Prostate gland (tissue), 2 donors: ENCODE measurements around the gene FRYL. TPM values are rescaled to one million over a fixed set of nuclear protein-coding genes. Genes with fewer than 3 reads are reported as not detected.
"Not testable (repeated sequence)": the region's sequence is repeated elsewhere in the genome, so short reads cannot be mapped to it uniquely, and the experiment has no call there.

ENCODE experiments used
- DNase-seq: peaks from one replicate; pipeline ENCODE4 v3.0.0-alpha.2; 2019; ENCODE audit warnings: low spot score
- H3K27ac ChIP-seq, 2 donors: fragments of 200-600 bp; sonication (generic); 2 replicates each; pipeline ENCODE4 v1.5.1; 2017 to 2019
- H3K27me3 ChIP-seq: fragments of 200-600 bp; sonication (generic); replicated peaks from 2 replicates; pipeline ENCODE4 v1.5.1; 2019; ENCODE audit not compliant: insufficient read depth
- H3K36me3 ChIP-seq, 2 donors: fragments of 200-600 bp; sonication (generic); 1 replicate in 1 of 2; 2 replicates in 1 of 2; pipeline versions ENCODE4 v1.5.1 to v1.8.1; 2017 to 2019
- H3K4me1 ChIP-seq: fragments of 200-600 bp; sonication (generic); replicated peaks from 2 replicates; pipeline ENCODE4 v1.5.1; 2019
- H3K4me3 ChIP-seq, 2 donors: fragments of 200-600 bp; sonication (generic); 2 replicates each; pipeline ENCODE4 v1.5.1; 2017 to 2019
- H3K9me3 ChIP-seq: fragments of 200-600 bp; sonication (generic); 2 replicates; pipeline ENCODE4 v1.5.1; 2017
- POLR2A ChIP-seq: fragments of 450-650 bp; IDR thresholded peaks from one replicate; pipeline ENCODE4 v1.6.1; 2016; ENCODE audit warnings: antibody characterized with exemption, mild to moderate bottlenecking
- POLR2AphosphoS5 ChIP-seq: sonication (generic); formaldehyde crosslinking; IDR thresholded peaks from one replicate; pipeline ENCODE4 v1.6.1; 2017; ENCODE audit warnings: antibody characterized with exemption
- WGBS: methylation state at CpG from one replicate; pipeline ENCODE4 v1.1.5; 2018; 5-methylcytosine and 5-hydroxymethylcytosine counted together
- intact Hi-C: fragments of 100-400 bp; cut with DNase I; formaldehyde crosslinking; loops from one replicate; pipeline ENCODE4 v1.14.2; 2022
- total RNA-seq, 2 donors: library from RNA; depleted of rRNA; stranded (reverse); fragments of >200 nt; gene quantifications; one replicate each; pipeline ENCODE4 v1.1.0, GENCODE V29; 2016
- TF ChIP-seq, protein P1 (sequence below), 4 experiments: fragments of 200-600 bp in 2 of 4; fragments of 450-650 bp in 2 of 4; sonication (generic) in 2 of 4; IDR thresholded peaks; 1 replicate in 3 of 4; 2 replicates in 1 of 4; pipeline ENCODE4 v1.5.1; 2016 to 2019; ENCODE audit warnings: antibody characterized with exemption in 4 of 4, mild to moderate bottlenecking in 2 of 4, moderate library complexity in 2 of 4

Gene FRYL
- total RNA-seq, result 10 to 100 TPM; 40.0 to 47.6 TPM

GRCh38 chr4:48779998-48780864 lies at the start of gene FRYL:
FRYL (minus strand) TSS chr4:48780279; CDS start chr4:48634410, 145,869 bp downstream.
- peak within 1 kb of the TSS; percentile 94 to 95 for H3K27ac ChIP-seq
- H3K36me3 ChIP-seq, result no peaks in the 10 kb centered on the region
- under 1% methylated on average over 51 of the region's 51 CpGs for WGBS
- TF ChIP-seq, protein P1, sequence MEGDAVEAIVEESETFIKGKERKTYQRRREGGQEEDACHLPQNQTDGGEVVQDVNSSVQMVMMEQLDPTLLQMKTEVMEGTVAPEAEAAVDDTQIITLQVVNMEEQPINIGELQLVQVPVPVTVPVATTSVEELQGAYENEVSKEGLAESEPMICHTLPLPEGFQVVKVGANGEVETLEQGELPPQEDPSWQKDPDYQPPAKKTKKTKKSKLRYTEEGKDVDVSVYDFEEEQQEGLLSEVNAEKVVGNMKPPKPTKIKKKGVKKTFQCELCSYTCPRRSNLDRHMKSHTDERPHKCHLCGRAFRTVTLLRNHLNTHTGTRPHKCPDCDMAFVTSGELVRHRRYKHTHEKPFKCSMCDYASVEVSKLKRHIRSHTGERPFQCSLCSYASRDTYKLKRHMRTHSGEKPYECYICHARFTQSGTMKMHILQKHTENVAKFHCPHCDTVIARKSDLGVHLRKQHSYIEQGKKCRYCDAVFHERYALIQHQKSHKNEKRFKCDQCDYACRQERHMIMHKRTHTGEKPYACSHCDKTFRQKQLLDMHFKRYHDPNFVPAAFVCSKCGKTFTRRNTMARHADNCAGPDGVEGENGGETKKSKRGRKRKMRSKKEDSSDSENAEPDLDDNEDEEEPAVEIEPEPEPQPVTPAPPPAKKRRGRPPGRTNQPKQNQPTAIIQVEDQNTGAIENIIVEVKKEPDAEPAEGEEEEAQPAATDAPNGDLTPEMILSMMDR (IDR thresholded peaks at IDR 0.05), result no peak
- TF ChIP-seq POLR2A (peak; percentile 50), POLR2AphosphoS5 (peak; percentile 91)
- DNase-seq, result peak; percentile 100
- intact Hi-C loops, result loop anchor here (2.0 to 5.0 kb wide), 2 partner anchors 51 to 203 kb away; partner anchors contain the start of gene OCIAD1
- H3K27me3 ChIP-seq, result no peaks in the 10 kb centered on the region
- peak within 1 kb of the TSS; percentile 88 to 98 for H3K4me3 ChIP-seq
- H3K4me1 ChIP-seq, result no peaks in the 10 kb centered on the region
- H3K9me3 ChIP-seq, result no peaks in the 10 kb centered on the region

- H3K9me3 ChIP-seq, result no peaks in the 10 kb centered on the region
- WGBS, result 98% methylated on average over 5 of the region's 5 CpGs
- TF ChIP-seq POLR2A (no peak), POLR2AphosphoS5 (no peak)
- TF ChIP-seq, protein P1 (IDR thresholded peaks at IDR 0.05), result no peak
- intact Hi-C loops, result no loop called here
- no peak for DNase-seq
- peaks cover 4% of the 10 kb centered on the region for H3K4me1 ChIP-seq
- H3K27ac ChIP-seq, result no peak overlapping the region
- H3K27me3 ChIP-seq, result no peaks in the 10 kb centered on the region
- H3K36me3 ChIP-seq, result no peaks in the 10 kb centered on the region
- H3K4me3 ChIP-seq, result no peak overlapping the region
These were observed 47.5 kb upstream of the FRYL start for GRCh38 chr4:48827622-48828021.

DNA sequence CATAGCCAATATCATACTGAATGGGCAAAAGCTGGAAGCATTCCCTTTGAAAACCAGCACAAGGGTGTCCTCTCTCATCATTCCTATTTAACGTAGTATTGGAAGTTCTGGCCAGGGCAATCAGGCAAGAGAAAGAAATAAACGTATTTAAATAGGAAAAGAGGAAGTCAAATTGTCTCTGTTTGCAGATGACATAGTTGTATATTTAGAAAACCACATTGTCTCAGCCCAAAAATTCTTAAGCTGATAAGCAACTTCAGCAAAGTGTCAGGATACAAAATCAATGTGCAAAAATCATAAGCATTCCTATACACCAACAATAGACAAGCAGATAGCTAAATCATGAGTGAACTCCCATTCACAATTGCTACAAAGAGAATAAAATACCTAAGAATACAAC lies 41.4 kb upstream of the FRYL start:
- intact Hi-C loops, H3K9me3 ChIP-seq, H3K4me3 ChIP-seq, H3K27me3 ChIP-seq, DNase-seq, H3K27ac ChIP-seq, H3K4me1 ChIP-seq, H3K36me3 ChIP-seq: not testable (repeated sequence)
- WGBS, result 62% methylated on average over 2 of the region's 2 CpGs

DNA sequence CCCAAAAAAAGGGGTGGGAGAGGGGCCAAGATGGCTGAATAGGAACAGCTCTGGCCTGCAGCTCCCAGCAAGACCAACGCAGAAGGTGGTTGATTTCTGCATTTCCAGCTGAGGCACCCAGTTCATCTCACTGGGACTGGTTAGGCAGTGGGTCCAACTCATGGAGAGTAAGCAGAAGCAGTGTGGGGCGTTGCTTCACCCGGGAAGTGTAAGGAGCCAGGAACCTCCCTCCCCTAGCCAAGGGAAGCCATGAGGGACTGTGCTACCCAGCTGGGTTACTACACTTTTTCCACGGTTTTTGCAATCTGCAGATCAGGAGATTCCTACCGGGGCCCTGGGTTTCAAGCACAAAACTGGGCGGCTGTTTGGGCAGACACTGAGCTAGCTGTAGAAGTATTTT lies 36.9 kb upstream of the FRYL start:
- Histone ChIP-seq H3K4me3 (no peak overlapping the region), H3K27me3 (no peaks in the 10 kb centered on the region), H3K9me3 (no peaks in the 10 kb centered on the region), H3K4me1 (no peaks in the 10 kb centered on the region), H3K36me3 (no peaks in the 10 kb centered on the region), H3K27ac (no peak overlapping the region)
- WGBS, result 91% methylated on average over 6 of the region's 6 CpGs
- intact Hi-C loops, result no loop called here
- TF ChIP-seq POLR2AphosphoS5 (no peak), POLR2A (no peak)
- TF ChIP-seq, protein P1 (IDR thresholded peaks at IDR 0.05), result no peak
- DNase-seq, result no peak

GRCh38 chr4:48816297-48816696 lies 36.2 kb upstream of the FRYL start:
- H3K9me3 ChIP-seq, H3K4me3 ChIP-seq, H3K4me1 ChIP-seq, H3K27ac ChIP-seq, H3K27me3 ChIP-seq, H3K36me3 ChIP-seq, DNase-seq, intact Hi-C loops: not testable (repeated sequence)
- 88% methylated on average over 7 of the region's 7 CpGs for WGBS

DNA sequence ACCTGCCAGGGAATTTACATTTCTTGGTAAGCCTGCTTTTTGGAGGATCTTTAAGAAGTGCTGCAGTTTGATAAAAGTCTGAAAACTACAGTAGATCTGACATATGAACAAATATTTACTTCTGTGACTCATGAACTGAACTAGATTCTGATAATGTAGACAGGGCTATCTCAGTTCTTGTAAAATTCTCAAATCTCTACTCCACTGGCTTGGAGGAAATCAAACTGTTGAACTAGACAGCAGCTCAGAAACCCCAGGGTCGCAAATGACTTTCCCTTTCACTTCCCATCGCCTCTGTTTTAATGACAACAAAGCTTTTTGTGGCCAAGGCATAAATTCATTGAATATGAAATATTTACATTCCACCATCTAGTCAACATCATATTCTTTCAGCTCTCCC lies 35.4 kb upstream of the FRYL start:
- Histone ChIP-seq H3K27ac (no peak overlapping the region), H3K4me1 (no peaks in the 10 kb centered on the region), H3K36me3 (no peaks in the 10 kb centered on the region), H3K4me3 (no peak overlapping the region), H3K27me3 (no peaks in the 10 kb centered on the region), H3K9me3 (no peaks in the 10 kb centered on the region)
- TF ChIP-seq POLR2AphosphoS5 (no peak), POLR2A (no peak)
- TF ChIP-seq, protein P1 (IDR thresholded peaks at IDR 0.05), result no peak
- intact Hi-C loops, result no loop called here
- no peak for DNase-seq
- 43% methylated on average over 2 of the region's 2 CpGs for WGBS
